ENCODE data around the gene AGMO.

- TF ChIP-seq POLR2AphosphoS5 (IDR thresholded peaks at IDR 0.05; ENCODE audit: low read depth, low read length), result no peak
- no peak for TF ChIP-seq CTCF (IDR thresholded peaks at IDR 0.05 in 2 of 3, conservative IDR thresholded peaks at IDR 0.05 in 1 of 3; ENCODE audit: borderline replicate concordance in 1 of 3, insufficient read depth in 1 of 3, low read depth in 2 of 3, low read length in 2 of 3)
- TF ChIP-seq SIN3A (IDR thresholded peaks at IDR 0.05; ENCODE audit: low read depth), result no peak
These were observed 343.6 kb downstream of the AGMO start for GRCh38 chr7:15218261-15218660.
